ACC112 (cell line): ENCODE measurements around the gene CTNNA3.

ENCODE experiments used
- H2AFZ ChIP-seq: fragments of 200-600 bp; sonication (generic); one replicate; pipeline ENCODE4 v1.6.0; 2017; ENCODE audit warnings: antibody characterized with exemption, low read length; ENCODE audit not compliant: unreplicated experiment
- H3K27ac ChIP-seq: fragments of 200-600 bp; sonication (generic); 2 replicates; pipeline ENCODE4 v1.5.1; 2014; ENCODE audit warnings: low read depth, mild to moderate bottlenecking, antibody characterized with exemption, low read length, moderate library complexity
- H3K27me3 ChIP-seq: fragments of 200-600 bp; sonication (generic); 2 replicates; pipeline ENCODE4 v1.6.1; 2014; ENCODE audit warnings: mild to moderate bottlenecking, antibody characterized with exemption, low read length, moderate library complexity, mixed read lengths; ENCODE audit not compliant: insufficient read depth
- H3K36me3 ChIP-seq: fragments of 200-600 bp; sonication (generic); 2 replicates; pipeline ENCODE4 v1.6.1; 2016; ENCODE audit warnings: mild to moderate bottlenecking, antibody characterized with exemption, low read length, moderate library complexity, mixed read lengths; ENCODE audit not compliant: insufficient read depth
- H3K4me1 ChIP-seq: fragments of 200-600 bp; sonication (generic); one replicate; pipeline ENCODE4 v1.6.1; 2016; ENCODE audit warnings: low read length, mixed read lengths; ENCODE audit not compliant: insufficient read depth, unreplicated experiment, control insufficient read depth
- H3K4me3 ChIP-seq: fragments of 200-600 bp; sonication (generic); 2 replicates; pipeline ENCODE4 v1.5.1; 2014; ENCODE audit warnings: mild to moderate bottlenecking, low read depth, low read length
- H3K79me2 ChIP-seq: fragments of 200-600 bp; sonication (generic); one replicate; pipeline ENCODE4 v1.6.0; 2016; ENCODE audit warnings: low read length; ENCODE audit not compliant: control insufficient read depth, unreplicated experiment, insufficient read depth

CTNNA3 gene

GRCh38 chr10:66238343-66238742 lies 1457.7 kb downstream of the CTNNA3 start:
- Histone ChIP-seq H3K4me1 (no peaks in the 10 kb centered on the region), H3K27ac (no peak overlapping the region), H3K27me3 (no peaks in the 10 kb centered on the region), H3K4me3 (no peak overlapping the region), H3K79me2 (no peaks in the 10 kb centered on the region), H3K36me3 (no peaks in the 10 kb centered on the region), H2AFZ (no peak overlapping the region)

GRCh38 chr10:66234872-66235271 lies 1461.1 kb downstream of the CTNNA3 start:
- Histone ChIP-seq H2AFZ (no peak overlapping the region), H3K27me3 (no peaks in the 10 kb centered on the region), H3K4me3 (no peak overlapping the region), H3K27ac (no peak overlapping the region), H3K4me1 (no peaks in the 10 kb centered on the region), H3K79me2 (no peaks in the 10 kb centered on the region), H3K36me3 (no peaks in the 10 kb centered on the region)

- Histone ChIP-seq H3K27ac (no peak overlapping the region), H3K27me3 (no peaks in the 10 kb centered on the region), H3K79me2 (no peaks in the 10 kb centered on the region), H3K36me3 (no peaks in the 10 kb centered on the region), H3K4me3 (no peak overlapping the region), H3K4me1 (no peaks in the 10 kb centered on the region), H2AFZ (no peak overlapping the region)
These were observed 1467.1 kb downstream of the CTNNA3 start for GRCh38 chr10:66228887-66229286.

GRCh38 chr10:66223656-66224055 lies 1472.3 kb downstream of the CTNNA3 start:
- Histone ChIP-seq H3K27me3 (no peaks in the 10 kb centered on the region), H3K4me1 (no peaks in the 10 kb centered on the region), H3K36me3 (no peaks in the 10 kb centered on the region), H2AFZ (no peak overlapping the region), H3K27ac (no peak overlapping the region), H3K79me2 (no peaks in the 10 kb centered on the region), H3K4me3 (no peak overlapping the region)

GRCh38 chr10:66222462-66223046 lies 1473.4 kb downstream of the CTNNA3 start:
- Histone ChIP-seq H3K4me1 (no peaks in the 10 kb centered on the region), H3K36me3 (no peaks in the 10 kb centered on the region), H2AFZ (no peak overlapping the region), H3K79me2 (no peaks in the 10 kb centered on the region), H3K4me3 (no peak overlapping the region), H3K27ac (no peak overlapping the region), H3K27me3 (no peaks in the 10 kb centered on the region)

GRCh38 chr10:66218981-66219587 lies 1476.9 kb downstream of the CTNNA3 start:
- no peaks in the 10 kb centered on the region for H3K4me1 ChIP-seq

GRCh38 chr10:66218289-66218688 lies 1477.7 kb downstream of the CTNNA3 start:
- no peak overlapping the region for H3K4me3 ChIP-seq
- no peaks in the 10 kb centered on the region for H3K79me2 ChIP-seq
- no peak overlapping the region for H2AFZ ChIP-seq
- no peaks in the 10 kb centered on the region for H3K36me3 ChIP-seq
- H3K4me1 ChIP-seq: no peaks in the 10 kb centered on the region
- H3K27ac ChIP-seq: no peak overlapping the region
- no peaks in the 10 kb centered on the region for H3K27me3 ChIP-seq

More at GRCh38 chr10:66218981-66219587, 1476.9 kb downstream of the CTNNA3 start:
- H3K27me3 ChIP-seq: no peaks in the 10 kb centered on the region
- no peak overlapping the region for H2AFZ ChIP-seq
- no peak overlapping the region for H3K27ac ChIP-seq
- no peaks in the 10 kb centered on the region for H3K79me2 ChIP-seq
- no peaks in the 10 kb centered on the region for H3K36me3 ChIP-seq
- no peak overlapping the region for H3K4me3 ChIP-seq

- Histone ChIP-seq H3K27me3 (no peaks in the 10 kb centered on the region), H3K4me1 (no peaks in the 10 kb centered on the region)
These were observed 1480.1 kb downstream of the CTNNA3 start for GRCh38 chr10:66215920-66216319.

GRCh38 chr10:66214721-66215404 lies 1481.1 kb downstream of the CTNNA3 start:
- no peaks in the 10 kb centered on the region for H3K27me3 ChIP-seq
- H3K4me3 ChIP-seq: no peak overlapping the region
- no peaks in the 10 kb centered on the region for H3K79me2 ChIP-seq
- H3K27ac ChIP-seq: no peak overlapping the region
- H2AFZ ChIP-seq: no peak overlapping the region
- H3K36me3 ChIP-seq: no peaks in the 10 kb centered on the region
- no peaks in the 10 kb centered on the region for H3K4me1 ChIP-seq

More at GRCh38 chr10:66215920-66216319, 1480.1 kb downstream of the CTNNA3 start:
- Histone ChIP-seq H3K36me3 (no peaks in the 10 kb centered on the region), H3K79me2 (no peaks in the 10 kb centered on the region), H3K27ac (no peak overlapping the region), H2AFZ (no peak overlapping the region), H3K4me3 (no peak overlapping the region)

- H3K4me3 ChIP-seq: no peak overlapping the region
- H3K27ac ChIP-seq: no peak overlapping the region
- H3K4me1 ChIP-seq: no peaks in the 10 kb centered on the region
- no peak overlapping the region for H2AFZ ChIP-seq
- no peaks in the 10 kb centered on the region for H3K27me3 ChIP-seq
- H3K36me3 ChIP-seq: no peaks in the 10 kb centered on the region
- H3K79me2 ChIP-seq: no peaks in the 10 kb centered on the region
These were observed 1487.0 kb downstream of the CTNNA3 start for GRCh38 chr10:66209025-66209424.

GRCh38 chr10:66204838-66205237 lies 1491.2 kb downstream of the CTNNA3 start:
- Histone ChIP-seq H3K79me2 (no peaks in the 10 kb centered on the region), H3K4me3 (no peak overlapping the region), H3K27ac (no peak overlapping the region), H2AFZ (no peak overlapping the region), H3K36me3 (no peaks in the 10 kb centered on the region), H3K4me1 (no peaks in the 10 kb centered on the region), H3K27me3 (no peaks in the 10 kb centered on the region)
